GM23338 (cell line): Measurements from ENCODE around the gene SLC18B1. TPM values are rescaled to one million over a fixed set of nuclear protein-coding genes. Genes with fewer than 3 reads are reported as not detected.

Experiments used
- ATAC-seq: fragments of 200-7000 bp; cut with Tn5 transposase; 3 replicates; pipeline ENCODE4 v1.9.1; 2020
- DNase-seq: peaks from one replicate; pipeline ENCODE4 v3.0.0-alpha.2; 2015; ENCODE audit warnings: low spot score
- H2AFZ ChIP-seq: fragments of 200-600 bp; sonication (generic); 2 replicates; pipeline ENCODE4 v1.8.0; 2016; ENCODE audit warnings: antibody characterized with exemption, mild to moderate bottlenecking, moderate library complexity
- H3F3A ChIP-seq: fragments of 200-600 bp; sonication (generic); replicated peaks from 2 replicates; pipeline ENCODE4 v1.8.0; 2017; ENCODE audit warnings: antibody characterized with exemption, mixed run types, low read depth
- H3K27ac ChIP-seq: fragments of 200-600 bp; sonication (generic); 2 replicates; pipeline ENCODE4 v1.6.1; 2016; ENCODE audit warnings: low read depth
- H3K27me3 ChIP-seq: fragments of 200-600 bp; sonication (generic); 2 replicates; pipeline ENCODE4 v1.8.0; 2016; ENCODE audit warnings: mild to moderate bottlenecking, mixed run types, moderate library complexity; ENCODE audit not compliant: insufficient read depth
- H3K36me3 ChIP-seq: fragments of 200-600 bp; sonication (generic); 2 replicates; pipeline ENCODE4 v1.8.0; 2016; ENCODE audit warnings: mild to moderate bottlenecking; ENCODE audit not compliant: insufficient read depth
- H3K4me1 ChIP-seq: fragments of 200-600 bp; sonication (generic); 2 replicates; pipeline ENCODE4 v1.8.0; 2016; ENCODE audit warnings: mild to moderate bottlenecking, moderate library complexity; ENCODE audit not compliant: insufficient read depth
- H3K4me2 ChIP-seq: fragments of 200-600 bp; sonication (generic); 2 replicates; pipeline ENCODE4 v1.7.1; 2017; ENCODE audit warnings: mixed run types
- H3K4me3 ChIP-seq: fragments of 200-600 bp; sonication (generic); 2 replicates; pipeline ENCODE4 v1.6.1; 2016; ENCODE audit warnings: mixed run types
- H3K79me2 ChIP-seq: fragments of 200-600 bp; sonication (generic); replicated peaks from 2 replicates; pipeline ENCODE4 v1.8.0; 2017; ENCODE audit warnings: mild to moderate bottlenecking; ENCODE audit not compliant: insufficient read depth
- H3K9me2 ChIP-seq: fragments of 200-600 bp; sonication (generic); 2 replicates; pipeline ENCODE4 v1.8.0; 2017; ENCODE audit not compliant: insufficient read depth
- H4K20me1 ChIP-seq: fragments of 200-600 bp; sonication (generic); replicated peaks from 2 replicates; pipeline ENCODE4 v1.8.0; 2017; ENCODE audit warnings: mild to moderate bottlenecking; ENCODE audit not compliant: insufficient read depth
- H3K27ac Mint-ChIP-seq: 2 replicates; pipeline ENCODE4 v1.8.0; 2020; ENCODE audit warnings: inconsistent platforms, mild to moderate bottlenecking, moderate library complexity, mixed read lengths
- H3K27me3 Mint-ChIP-seq: 3 replicates; pipeline ENCODE4 v1.8.0; 2022; ENCODE audit warnings: low read depth, mild to moderate bottlenecking, moderate library complexity, mixed read lengths, inconsistent platforms; ENCODE audit not compliant: insufficient read depth, poor library complexity
- H3K36me3 Mint-ChIP-seq: 3 replicates; pipeline ENCODE4 v1.8.0; 2021; ENCODE audit warnings: low read depth, mild to moderate bottlenecking, inconsistent platforms, moderate library complexity, mixed read lengths
- H3K4me1 Mint-ChIP-seq: 3 replicates; pipeline ENCODE4 v1.8.0; 2020; ENCODE audit warnings: mild to moderate bottlenecking, inconsistent platforms, mixed read lengths
- H3K4me3 Mint-ChIP-seq: 3 replicates; pipeline ENCODE4 v1.8.0; 2021; ENCODE audit warnings: moderate library complexity, mild to moderate bottlenecking, inconsistent platforms, mixed read lengths
- H3K9me3 Mint-ChIP-seq: 3 replicates; pipeline ENCODE4 v1.8.0; 2020; ENCODE audit warnings: moderate library complexity, mild to moderate bottlenecking, inconsistent platforms, mixed read lengths
- CREB1 ChIP-seq: fragments of 250-450 bp; sonication (Bioruptor Pico); IDR thresholded peaks from 2 replicates; pipeline ENCODE4 v1.5.0; 2020; ENCODE audit warnings: low read depth, mild to moderate bottlenecking, moderate library complexity
- EZH2 ChIP-seq: fragments of 200-600 bp; sonication (generic); IDR thresholded peaks from one replicate; pipeline ENCODE4 v1.8.0; 2017; ENCODE audit warnings: antibody characterized with exemption, mild to moderate bottlenecking, low read depth; ENCODE audit not compliant: unreplicated experiment
- JUNB ChIP-seq: IDR thresholded peaks from one replicate; pipeline ENCODE4 v1.6.1; 2016; ENCODE audit warnings: antibody characterized with exemption; ENCODE audit not compliant: unreplicated experiment
- POLR2AphosphoS5 ChIP-seq: IDR thresholded peaks from 2 replicates; pipeline ENCODE4 v1.6.1; 2016; ENCODE audit warnings: antibody characterized with exemption, low read depth
- STAT1 ChIP-seq: IDR thresholded peaks from one replicate; pipeline ENCODE4 v1.6.1; 2016; ENCODE audit warnings: antibody characterized with exemption; ENCODE audit not compliant: unreplicated experiment
- polyA plus RNA-seq: library from polyadenylated mRNA; unstranded; fragments of >200 nt; fragmentation: Nextera tagmentation; extraction: Ambion mirVana; gene quantifications from 2 replicates; pipeline ENCODE4 v1.2.1, GENCODE V29; 2016
- total RNA-seq: library from RNA; depleted of rRNA; stranded (reverse); fragments of >200 nt; shearing (Covaris generic); gene quantifications from 2 replicates; pipeline ENCODE4 v1.2.3, GENCODE V29; 2014
- TF ChIP-seq, protein P1 (sequence below), 2 experiments: fragments of 200-600 bp in 1 of 2; sonication (generic) in 1 of 2; conservative IDR thresholded peaks; 2 replicates each; pipeline versions ENCODE4 v1.5.1 to v1.6.1; 2016 to 2017; ENCODE audit warnings: antibody characterized with exemption in 2 of 2, low read depth in 2 of 2, mild to moderate bottlenecking in 2 of 2, moderate library complexity in 1 of 2
- TF ChIP-seq, protein P2 (sequence below): IDR thresholded peaks from 2 replicates; pipeline ENCODE4 v1.6.1; 2016; ENCODE audit warnings: antibody characterized with exemption
- TF ChIP-seq, protein P3 (sequence below): fragments of 250-450 bp; sonication (Bioruptor Pico); IDR thresholded peaks from 2 replicates; pipeline ENCODE4 v1.5.0; 2020; ENCODE audit warnings: mild to moderate bottlenecking, moderate library complexity

SLC18B1 gene
- total and polyA plus RNA-seq, 2 experiments from 2014 or later: 26.4 to 37.4 TPM

DNA sequence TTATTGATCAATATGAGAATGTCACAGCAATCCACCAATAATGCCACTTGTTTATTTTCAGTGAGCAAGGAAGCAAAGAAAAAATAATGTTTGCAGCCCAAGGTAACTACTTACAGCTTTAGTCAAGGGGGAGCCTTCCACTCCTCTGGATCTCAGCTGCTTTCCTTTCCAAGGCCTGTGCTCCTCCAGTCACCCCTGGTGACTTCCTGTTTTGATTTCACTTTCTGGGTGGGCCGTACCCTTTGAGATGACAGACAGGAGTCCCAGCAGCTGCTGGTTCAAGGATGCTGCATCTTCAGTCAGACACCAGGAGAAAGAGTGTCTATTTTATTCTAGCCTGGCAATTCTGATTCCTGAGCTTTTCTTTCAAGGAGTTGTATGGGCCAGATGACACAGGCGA, 35.2 kb downstream of the SLC18B1 start:
- no peaks in the 10 kb centered on the region for H3K9me2 ChIP-seq
- H3K9me3 Mint-ChIP-seq: no peaks in the 10 kb centered on the region
- H3K36me3 ChIP-seq: no peaks in the 10 kb centered on the region
- no peak overlapping the region for H3K4me3 Mint-ChIP-seq
- H3K4me3 ChIP-seq: no peak overlapping the region
- TF ChIP-seq CREB1 (CRISPR knock-in tag) (no peak), JUNB (no peak), POLR2AphosphoS5 (no peak), STAT1 (no peak), EZH2 (no peak)
- TF ChIP-seq, protein P1, sequence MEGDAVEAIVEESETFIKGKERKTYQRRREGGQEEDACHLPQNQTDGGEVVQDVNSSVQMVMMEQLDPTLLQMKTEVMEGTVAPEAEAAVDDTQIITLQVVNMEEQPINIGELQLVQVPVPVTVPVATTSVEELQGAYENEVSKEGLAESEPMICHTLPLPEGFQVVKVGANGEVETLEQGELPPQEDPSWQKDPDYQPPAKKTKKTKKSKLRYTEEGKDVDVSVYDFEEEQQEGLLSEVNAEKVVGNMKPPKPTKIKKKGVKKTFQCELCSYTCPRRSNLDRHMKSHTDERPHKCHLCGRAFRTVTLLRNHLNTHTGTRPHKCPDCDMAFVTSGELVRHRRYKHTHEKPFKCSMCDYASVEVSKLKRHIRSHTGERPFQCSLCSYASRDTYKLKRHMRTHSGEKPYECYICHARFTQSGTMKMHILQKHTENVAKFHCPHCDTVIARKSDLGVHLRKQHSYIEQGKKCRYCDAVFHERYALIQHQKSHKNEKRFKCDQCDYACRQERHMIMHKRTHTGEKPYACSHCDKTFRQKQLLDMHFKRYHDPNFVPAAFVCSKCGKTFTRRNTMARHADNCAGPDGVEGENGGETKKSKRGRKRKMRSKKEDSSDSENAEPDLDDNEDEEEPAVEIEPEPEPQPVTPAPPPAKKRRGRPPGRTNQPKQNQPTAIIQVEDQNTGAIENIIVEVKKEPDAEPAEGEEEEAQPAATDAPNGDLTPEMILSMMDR (conservative IDR thresholded peaks at IDR 0.05; ENCODE audit: low read depth in 2 of 2): no peak
- TF ChIP-seq, protein P2, sequence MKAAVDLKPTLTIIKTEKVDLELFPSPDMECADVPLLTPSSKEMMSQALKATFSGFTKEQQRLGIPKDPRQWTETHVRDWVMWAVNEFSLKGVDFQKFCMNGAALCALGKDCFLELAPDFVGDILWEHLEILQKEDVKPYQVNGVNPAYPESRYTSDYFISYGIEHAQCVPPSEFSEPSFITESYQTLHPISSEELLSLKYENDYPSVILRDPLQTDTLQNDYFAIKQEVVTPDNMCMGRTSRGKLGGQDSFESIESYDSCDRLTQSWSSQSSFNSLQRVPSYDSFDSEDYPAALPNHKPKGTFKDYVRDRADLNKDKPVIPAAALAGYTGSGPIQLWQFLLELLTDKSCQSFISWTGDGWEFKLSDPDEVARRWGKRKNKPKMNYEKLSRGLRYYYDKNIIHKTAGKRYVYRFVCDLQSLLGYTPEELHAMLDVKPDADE: no peak
- TF ChIP-seq, protein P3, sequence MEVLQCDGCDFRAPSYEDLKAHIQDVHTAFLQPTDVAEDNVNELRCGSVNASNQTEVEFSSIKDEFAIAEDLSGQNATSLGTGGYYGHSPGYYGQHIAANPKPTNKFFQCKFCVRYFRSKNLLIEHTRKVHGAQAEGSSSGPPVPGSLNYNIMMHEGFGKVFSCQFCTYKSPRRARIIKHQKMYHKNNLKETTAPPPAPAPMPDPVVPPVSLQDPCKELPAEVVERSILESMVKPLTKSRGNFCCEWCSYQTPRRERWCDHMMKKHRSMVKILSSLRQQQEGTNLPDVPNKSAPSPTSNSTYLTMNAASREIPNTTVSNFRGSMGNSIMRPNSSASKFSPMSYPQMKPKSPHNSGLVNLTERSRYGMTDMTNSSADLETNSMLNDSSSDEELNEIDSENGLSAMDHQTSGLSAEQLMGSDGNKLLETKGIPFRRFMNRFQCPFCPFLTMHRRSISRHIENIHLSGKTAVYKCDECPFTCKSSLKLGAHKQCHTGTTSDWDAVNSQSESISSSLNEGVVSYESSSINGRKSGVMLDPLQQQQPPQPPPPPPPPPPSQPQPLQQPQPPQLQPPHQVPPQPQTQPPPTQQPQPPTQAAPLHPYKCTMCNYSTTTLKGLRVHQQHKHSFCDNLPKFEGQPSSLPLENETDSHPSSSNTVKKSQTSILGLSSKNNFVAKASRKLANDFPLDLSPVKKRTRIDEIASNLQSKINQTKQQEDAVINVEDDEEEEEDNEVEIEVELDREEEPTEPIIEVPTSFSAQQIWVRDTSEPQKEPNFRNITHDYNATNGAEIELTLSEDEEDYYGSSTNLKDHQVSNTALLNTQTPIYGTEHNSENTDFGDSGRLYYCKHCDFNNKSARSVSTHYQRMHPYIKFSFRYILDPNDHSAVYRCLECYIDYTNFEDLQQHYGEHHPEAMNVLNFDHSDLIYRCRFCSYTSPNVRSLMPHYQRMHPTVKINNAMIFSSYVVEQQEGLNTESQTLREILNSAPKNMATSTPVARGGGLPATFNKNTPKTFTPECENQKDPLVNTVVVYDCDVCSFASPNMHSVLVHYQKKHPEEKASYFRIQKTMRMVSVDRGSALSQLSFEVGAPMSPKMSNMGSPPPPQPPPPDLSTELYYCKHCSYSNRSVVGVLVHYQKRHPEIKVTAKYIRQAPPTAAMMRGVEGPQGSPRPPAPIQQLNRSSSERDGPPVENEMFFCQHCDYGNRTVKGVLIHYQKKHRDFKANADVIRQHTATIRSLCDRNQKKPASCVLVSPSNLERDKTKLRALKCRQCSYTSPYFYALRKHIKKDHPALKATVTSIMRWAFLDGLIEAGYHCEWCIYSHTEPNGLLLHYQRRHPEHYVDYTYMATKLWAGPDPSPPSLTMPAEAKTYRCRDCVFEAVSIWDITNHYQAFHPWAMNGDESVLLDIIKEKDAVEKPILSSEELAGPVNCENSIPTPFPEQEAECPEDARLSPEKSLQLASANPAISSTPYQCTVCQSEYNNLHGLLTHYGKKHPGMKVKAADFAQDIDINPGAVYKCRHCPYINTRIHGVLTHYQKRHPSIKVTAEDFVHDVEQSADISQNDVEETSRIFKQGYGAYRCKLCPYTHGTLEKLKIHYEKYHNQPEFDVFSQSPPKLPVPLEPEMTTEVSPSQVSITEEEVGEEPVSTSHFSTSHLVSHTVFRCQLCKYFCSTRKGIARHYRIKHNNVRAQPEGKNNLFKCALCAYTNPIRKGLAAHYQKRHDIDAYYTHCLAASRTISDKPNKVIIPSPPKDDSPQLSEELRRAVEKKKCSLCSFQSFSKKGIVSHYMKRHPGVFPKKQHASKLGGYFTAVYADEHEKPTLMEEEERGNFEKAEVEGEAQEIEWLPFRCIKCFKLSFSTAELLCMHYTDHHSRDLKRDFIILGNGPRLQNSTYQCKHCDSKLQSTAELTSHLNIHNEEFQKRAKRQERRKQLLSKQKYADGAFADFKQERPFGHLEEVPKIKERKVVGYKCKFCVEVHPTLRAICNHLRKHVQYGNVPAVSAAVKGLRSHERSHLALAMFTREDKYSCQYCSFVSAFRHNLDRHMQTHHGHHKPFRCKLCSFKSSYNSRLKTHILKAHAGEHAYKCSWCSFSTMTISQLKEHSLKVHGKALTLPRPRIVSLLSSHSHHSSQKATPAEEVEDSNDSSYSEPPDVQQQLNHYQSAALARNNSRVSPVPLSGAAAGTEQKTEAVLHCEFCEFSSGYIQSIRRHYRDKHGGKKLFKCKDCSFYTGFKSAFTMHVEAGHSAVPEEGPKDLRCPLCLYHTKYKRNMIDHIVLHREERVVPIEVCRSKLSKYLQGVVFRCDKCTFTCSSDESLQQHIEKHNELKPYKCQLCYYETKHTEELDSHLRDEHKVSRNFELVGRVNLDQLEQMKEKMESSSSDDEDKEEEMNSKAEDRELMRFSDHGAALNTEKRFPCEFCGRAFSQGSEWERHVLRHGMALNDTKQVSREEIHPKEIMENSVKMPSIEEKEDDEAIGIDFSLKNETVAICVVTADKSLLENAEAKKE (CRISPR knock-in tag): no peak
- DNase-seq (peak; percentile 5), ATAC-seq (no peak)
- no peaks in the 10 kb centered on the region for H3K4me1 ChIP-seq
- H3K27me3 ChIP-seq: no peaks in the 10 kb centered on the region
- H2AFZ ChIP-seq: peak overlapping the region; percentile 85; the same call in 1 of the 2 replicates
- no peak overlapping the region for H3K4me2 ChIP-seq
- no peaks in the 10 kb centered on the region for H3K36me3 Mint-ChIP-seq
- no peaks in the 10 kb centered on the region; the same call in 2 of the 3 replicates for H3K4me1 Mint-ChIP-seq
- no peaks in the 10 kb centered on the region for H3F3A ChIP-seq
- no peak overlapping the region; the same call in 1 of the 2 replicates for H3K27ac Mint-ChIP-seq
- H3K79me2 ChIP-seq: no peaks in the 10 kb centered on the region
- no peaks in the 10 kb centered on the region for H4K20me1 ChIP-seq
- H3K27me3 Mint-ChIP-seq: peaks cover 2% of the 10 kb centered on the region
- H3K27ac ChIP-seq: no peak overlapping the region
